Esophagus (tissue), 2 donors: ENCODE measurements around the gene GSX1. TPM values are rescaled to one million over a fixed set of nuclear protein-coding genes. Genes with fewer than 3 reads are reported as not detected.
A peak's percentile ranks its signal among the peaks of the same experiment; 100 is the strongest.

Experiments used
- H3K27ac ChIP-seq, 2 donors: one replicate each; pipeline ENCODE4 v1.5.1; 2013; ENCODE audit warnings: low read depth in 2 of 2, mild to moderate bottlenecking in 2 of 2, inconsistent platforms in 1 of 2, low read length in 1 of 2, moderate library complexity in 1 of 2
- H3K27me3 ChIP-seq, 2 donors: one replicate each; pipeline ENCODE4 v1.6.1; 2013; ENCODE audit warnings: low read length in 2 of 2, control low read depth in 1 of 2, mild to moderate bottlenecking in 1 of 2; ENCODE audit not compliant: insufficient read depth in 2 of 2, control insufficient read depth in 1 of 2
- H3K36me3 ChIP-seq, 2 donors: one replicate each; pipeline ENCODE4 v1.6.1; 2013; ENCODE audit warnings: low read length in 1 of 2; ENCODE audit not compliant: control insufficient read depth in 2 of 2, insufficient read depth in 2 of 2
- H3K4me1 ChIP-seq, 2 donors: one replicate each; pipeline ENCODE4 v1.6.1; 2013; ENCODE audit warnings: low read length in 1 of 2; ENCODE audit not compliant: control insufficient read depth in 2 of 2, insufficient read depth in 2 of 2
- H3K4me3 ChIP-seq, 2 donors: one replicate each; pipeline ENCODE4 v1.5.1; 2013; ENCODE audit warnings: low read length in 2 of 2, mild to moderate bottlenecking in 2 of 2, low read depth in 1 of 2, moderate library complexity in 1 of 2
- H3K9me3 ChIP-seq, 2 donors: one replicate each; pipeline ENCODE4 v1.6.1; 2013; ENCODE audit warnings: mild to moderate bottlenecking in 2 of 2, low read depth in 1 of 2, low read length in 1 of 2, moderate library complexity in 1 of 2; ENCODE audit not compliant: control insufficient read depth in 2 of 2, insufficient read depth in 1 of 2
- WGBS, 2 donors: extraction: QIAGEN DNeasy Blood & Tissue Kit; methylation state at CpG; one replicate each; pipeline ENCODE4 v1.1.7; 2013; 5-methylcytosine and 5-hydroxymethylcytosine counted together
- polyA plus RNA-seq, 2 donors: library from polyadenylated mRNA; stranded (reverse); fragments of 200-250 nt; gene quantifications; one replicate each; pipeline ENCODE4 v1.2.3, GENCODE V29; 2013
- donor health status: healthy with polysubstance abuse.
- donor health status: Bipolar disorder and iron deficiency.

The GSX1 gene
- polyA plus RNA-seq, 2 donors, result not detected

DNA sequence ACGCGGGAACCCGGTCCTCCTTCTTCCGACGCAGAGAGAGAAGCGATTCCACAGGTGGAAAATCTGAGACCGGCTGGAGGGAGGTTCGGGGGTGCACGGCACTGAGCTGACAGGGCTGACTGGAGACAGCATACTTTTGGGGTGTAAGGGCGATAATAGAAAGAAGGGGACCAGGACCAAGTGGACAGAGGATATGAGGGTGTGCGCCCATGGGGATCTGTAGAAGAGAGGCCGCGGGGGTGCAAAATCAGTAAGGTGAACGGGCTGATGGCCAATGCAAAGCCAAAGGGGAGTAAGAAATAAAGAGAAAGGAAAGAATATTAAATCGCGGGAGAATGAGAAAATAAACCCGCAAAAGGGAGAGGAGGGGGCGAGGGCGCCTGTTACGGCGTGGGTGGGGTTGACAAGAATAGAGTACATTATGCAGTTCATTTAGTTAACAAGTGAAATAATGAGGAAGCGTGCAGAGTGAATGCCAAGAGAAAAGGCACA is 336 bp upstream of the GSX1 start:
- peak overlapping the region in 1 of 2 donors; percentile 43 for H3K4me3 ChIP-seq
- peaks cover 17 to 18% of the 10 kb centered on the region in 2 donors for H3K4me1 ChIP-seq
- 14 to 15% methylated on average over 22 of the region's 22 CpGs for WGBS, 2 donors
- peaks cover 31 to 46% of the 10 kb centered on the region in 2 donors for H3K27me3 ChIP-seq
- peaks cover 0 to 4% of the 10 kb centered on the region in 2 donors for H3K9me3 ChIP-seq
- H3K27ac ChIP-seq, result no peak overlapping the region
- no peaks in the 10 kb centered on the region for H3K36me3 ChIP-seq

DNA sequence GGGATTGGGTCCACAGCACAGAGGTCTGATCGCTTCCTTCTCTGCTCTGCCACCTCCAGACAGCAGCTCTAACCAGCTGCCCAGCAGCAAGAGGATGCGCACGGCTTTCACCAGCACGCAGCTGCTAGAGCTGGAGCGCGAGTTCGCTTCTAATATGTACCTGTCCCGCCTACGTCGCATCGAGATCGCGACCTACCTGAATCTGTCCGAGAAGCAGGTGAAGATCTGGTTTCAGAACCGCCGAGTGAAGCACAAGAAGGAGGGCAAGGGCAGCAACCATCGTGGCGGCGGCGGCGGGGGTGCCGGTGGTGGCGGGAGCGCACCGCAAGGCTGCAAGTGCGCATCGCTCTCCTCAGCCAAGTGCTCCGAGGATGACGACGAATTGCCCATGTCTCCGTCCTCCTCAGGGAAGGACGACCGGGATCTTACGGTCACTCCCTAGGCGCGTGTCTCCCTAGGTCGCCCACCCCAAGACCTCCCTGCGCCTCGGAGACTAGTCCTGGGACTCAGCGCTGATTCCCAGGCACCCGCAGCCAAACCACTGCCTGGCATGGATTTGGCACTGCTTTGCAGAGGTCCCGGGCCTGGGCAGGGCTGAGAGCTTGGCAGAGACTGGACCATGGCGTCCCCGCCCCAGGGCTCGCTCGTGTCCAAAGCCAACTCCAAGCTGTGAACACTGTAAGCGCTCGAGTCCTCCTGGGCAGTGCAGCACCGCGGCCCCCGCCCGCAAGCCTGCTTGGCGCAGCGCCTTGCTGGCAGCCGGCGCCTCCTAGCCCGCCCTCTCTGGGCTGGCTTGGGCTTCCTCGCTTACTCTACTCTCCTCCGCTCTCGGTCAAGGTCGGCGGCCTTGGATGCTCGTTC is 1.5 kb downstream of the GSX1 start:
- peaks cover 17 to 18% of the 10 kb centered on the region in 2 donors for H3K4me1 ChIP-seq
- WGBS, 2 donors, result 6 to 7% methylated on average over 63 of the region's 63 CpGs
- no peaks in the 10 kb centered on the region for H3K36me3 ChIP-seq
- H3K9me3 ChIP-seq, result peaks cover 0 to 4% of the 10 kb centered on the region in 2 donors
- no peak overlapping the region for H3K4me3 ChIP-seq
- H3K27ac ChIP-seq, result no peak overlapping the region
- H3K27me3 ChIP-seq, result peaks cover 38 to 56% of the 10 kb centered on the region in 2 donors

DNA sequence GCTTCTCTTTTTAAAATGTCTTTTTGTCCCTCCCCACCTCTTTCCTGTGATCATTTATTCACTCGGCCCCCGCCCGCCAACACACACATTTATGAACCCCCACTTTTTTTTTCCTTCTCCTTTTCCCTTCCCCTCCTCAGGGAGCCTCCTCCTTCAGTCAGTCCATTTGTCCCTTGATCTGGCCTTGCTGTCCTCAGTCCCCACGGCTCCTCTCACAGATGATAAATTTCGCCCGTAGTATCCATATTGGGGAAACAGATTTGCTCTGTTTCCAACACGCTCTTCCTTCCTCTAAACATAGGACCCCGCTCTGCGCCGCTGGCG is 2.0 kb downstream of the GSX1 start:
- Histone ChIP-seq H3K27ac (no peak overlapping the region), H3K27me3 (peaks cover 35 to 54% of the 10 kb centered on the region in 2 donors), H3K36me3 (no peaks in the 10 kb centered on the region), H3K4me3 (no peak overlapping the region), H3K9me3 (peaks cover 0 to 4% of the 10 kb centered on the region in 2 donors), H3K4me1 (peaks cover 17 to 18% of the 10 kb centered on the region in 2 donors)
- WGBS, 2 donors, result 8 to 11% methylated on average over 11 of the region's 11 CpGs

DNA sequence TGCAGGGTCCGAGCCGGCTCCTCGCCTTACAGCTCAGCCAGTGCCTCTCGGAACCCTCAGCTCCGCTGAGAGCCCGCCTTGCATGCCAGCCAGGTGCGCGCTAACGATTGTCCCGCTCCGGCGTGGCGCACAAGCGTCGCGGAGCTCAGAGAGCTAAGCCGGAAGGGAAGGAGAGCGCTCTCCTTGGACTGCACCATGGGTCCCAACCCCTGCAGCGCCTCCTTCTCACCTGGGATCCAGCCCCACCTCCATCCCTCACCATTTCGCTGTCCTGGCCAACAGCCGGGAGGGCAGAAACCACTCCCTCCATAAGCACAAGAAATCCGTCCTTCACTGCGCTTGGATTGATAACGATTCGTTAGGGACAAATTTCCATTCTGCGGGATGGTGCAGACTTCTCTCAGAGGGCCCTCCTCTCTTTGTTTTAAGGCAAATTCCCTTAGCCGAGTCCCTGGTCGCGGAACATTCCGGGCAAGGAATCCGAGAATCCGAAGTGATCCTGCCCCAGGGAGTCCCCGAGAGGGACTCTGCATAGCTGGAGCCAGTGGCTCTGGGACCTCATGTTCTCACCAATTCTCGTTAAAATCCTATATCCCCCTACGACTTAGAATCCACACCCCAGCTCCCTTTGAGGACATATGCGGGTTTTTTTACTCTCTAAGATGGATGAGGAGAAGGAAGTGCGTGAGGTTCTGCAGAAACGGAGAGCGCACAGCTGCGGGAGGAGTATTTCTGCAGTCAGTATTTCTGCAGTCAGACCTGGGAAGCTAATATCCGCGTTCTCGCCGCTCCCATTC is 2.8 kb downstream of the GSX1 start:
- Histone ChIP-seq H3K27me3 (peaks cover 35 to 46% of the 10 kb centered on the region in 2 donors), H3K9me3 (peaks cover 0 to 4% of the 10 kb centered on the region in 2 donors), H3K27ac (no peak overlapping the region), H3K4me1 (peaks cover 14 to 18% of the 10 kb centered on the region in 2 donors), H3K36me3 (no peaks in the 10 kb centered on the region), H3K4me3 (no peak overlapping the region)
- 7 to 8% methylated on average over 44 of the region's 44 CpGs for WGBS, 2 donors

DNA sequence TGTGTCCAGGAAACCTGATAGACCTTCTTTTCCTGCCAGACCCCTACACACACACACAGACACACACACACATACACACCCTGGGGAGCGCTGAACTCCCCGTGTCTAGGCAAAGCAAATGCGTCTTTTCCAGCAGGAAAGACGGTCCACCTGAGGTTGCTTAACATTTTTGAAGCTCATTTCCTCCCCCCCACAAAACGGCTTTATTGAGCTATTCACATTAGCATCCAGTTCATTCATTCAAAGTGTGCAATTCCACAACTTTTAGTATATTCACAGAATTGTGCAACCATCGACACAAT is 3.4 kb downstream of the GSX1 start:
- Histone ChIP-seq H3K4me1 (peaks cover 12 to 18% of the 10 kb centered on the region in 2 donors), H3K9me3 (peaks cover 0 to 4% of the 10 kb centered on the region in 2 donors), H3K27me3 (peaks cover 35 to 44% of the 10 kb centered on the region in 2 donors), H3K27ac (no peak overlapping the region), H3K4me3 (no peak overlapping the region), H3K36me3 (no peaks in the 10 kb centered on the region)
- WGBS, 2 donors, result 6 to 11% methylated on average over 6 of the region's 6 CpGs

DNA sequence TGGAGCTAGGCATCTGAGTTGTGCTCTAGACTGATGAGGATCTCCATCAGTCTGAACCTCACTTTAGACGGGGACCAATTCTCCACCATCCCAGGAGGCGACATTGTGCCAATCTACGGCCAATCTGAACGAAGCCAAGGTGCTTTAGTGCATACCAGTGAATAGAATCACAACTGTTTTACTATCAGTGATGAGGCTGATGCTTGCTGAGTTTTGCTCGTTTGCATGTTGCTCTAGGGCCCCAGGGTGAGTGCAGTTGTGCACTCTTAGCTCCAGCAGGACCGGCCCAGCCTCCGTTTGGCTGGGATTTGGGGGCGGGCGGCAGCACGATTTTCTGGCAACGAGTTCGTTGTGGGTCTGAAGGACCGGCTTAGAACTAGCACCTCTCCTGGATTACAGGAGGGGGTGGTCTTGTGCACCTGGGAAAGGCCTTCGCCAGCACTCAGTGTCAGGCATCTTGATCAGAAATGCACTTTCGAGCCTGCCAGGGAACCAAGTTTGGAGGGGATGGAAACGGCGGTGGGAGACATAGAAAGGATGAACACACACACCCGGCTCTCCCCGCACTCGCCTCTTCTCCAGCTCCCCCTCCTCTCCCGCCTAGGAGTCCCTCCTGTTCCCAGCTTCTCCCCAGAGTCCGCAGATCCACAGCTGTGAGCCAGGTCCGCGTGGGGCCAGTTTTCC is 4.4 kb downstream of the GSX1 start:
- Histone ChIP-seq H3K9me3 (peaks cover 0 to 4% of the 10 kb centered on the region in 2 donors), H3K27ac (no peak overlapping the region), H3K4me3 (no peak overlapping the region), H3K4me1 (peaks cover 8 to 14% of the 10 kb centered on the region in 2 donors), H3K36me3 (no peaks in the 10 kb centered on the region), H3K27me3 (peaks cover 29 to 38% of the 10 kb centered on the region in 2 donors)
- 3% methylated on average over 24 of the region's 24 CpGs for WGBS, 2 donors

DNA sequence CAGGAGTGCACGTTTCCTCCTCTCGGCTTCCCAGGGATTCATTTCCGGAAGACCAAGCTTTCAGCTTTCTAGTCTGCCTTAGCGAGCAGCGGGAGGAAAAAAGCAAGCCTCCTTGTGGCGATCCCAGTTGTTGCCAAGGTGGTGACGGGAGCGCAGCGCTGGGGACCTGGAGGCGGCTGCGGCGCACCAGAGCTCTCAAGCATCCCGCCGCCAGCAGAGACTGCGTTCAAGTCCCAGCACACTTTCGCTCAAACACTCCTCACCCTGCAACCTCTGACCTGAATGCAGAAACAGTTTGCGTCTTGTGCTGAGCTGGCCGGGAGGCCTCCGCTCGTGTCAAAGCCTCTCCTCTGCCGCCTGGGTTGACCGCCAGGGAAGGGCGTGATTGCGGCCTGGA is 4.9 kb downstream of the GSX1 start:
- Histone ChIP-seq H3K4me1 (peaks cover 8 to 12% of the 10 kb centered on the region in 2 donors), H3K9me3 (peaks cover 0 to 2% of the 10 kb centered on the region in 2 donors), H3K36me3 (no peaks in the 10 kb centered on the region), H3K27ac (no peak overlapping the region), H3K4me3 (no peak overlapping the region), H3K27me3 (peaks cover 26 to 34% of the 10 kb centered on the region in 2 donors)
- WGBS, 2 donors, result 5 to 6% methylated on average over 24 of the region's 24 CpGs

DNA sequence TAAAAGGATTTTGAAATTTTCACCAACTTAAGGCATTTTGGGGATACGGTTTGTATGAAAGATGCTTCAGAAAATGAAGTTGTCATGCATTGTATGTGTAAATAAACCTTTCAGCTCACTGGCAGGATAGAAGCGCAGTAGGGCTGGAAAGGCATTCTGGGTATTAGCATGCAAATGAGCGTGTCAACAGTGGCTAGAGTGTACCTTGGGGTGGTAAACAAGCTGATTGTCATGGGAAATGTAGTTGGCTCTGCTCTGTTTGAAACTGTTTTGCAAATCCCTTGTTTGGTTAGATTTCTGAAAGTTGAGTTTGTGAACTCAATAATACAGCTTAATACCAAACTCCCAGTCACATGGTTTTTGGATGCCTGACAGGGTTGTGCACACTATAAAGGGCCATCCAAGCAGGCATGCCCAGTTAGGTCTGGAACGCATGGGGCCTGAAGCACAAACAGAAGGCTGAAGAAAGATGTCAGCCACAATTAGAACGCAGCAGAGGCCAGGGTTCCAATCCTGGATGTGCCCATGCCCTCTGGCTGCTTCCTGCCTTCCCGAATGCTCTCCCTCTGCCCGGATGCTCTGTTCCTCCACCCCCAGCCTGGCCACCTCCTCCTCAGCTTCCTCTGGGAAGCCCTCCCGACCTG is 14.6 kb downstream of the GSX1 start:
- Histone ChIP-seq H3K27ac (no peak overlapping the region), H3K27me3 (peaks cover 0 to 7% of the 10 kb centered on the region in 2 donors), H3K9me3 (no peaks in the 10 kb centered on the region), H3K4me3 (no peak overlapping the region), H3K4me1 (no peaks in the 10 kb centered on the region), H3K36me3 (no peaks in the 10 kb centered on the region)
- 30 to 31% methylated on average over 8 of the region's 8 CpGs for WGBS, 2 donors
